WTC11 (cell line): ENCODE data around the gene STAMBP. TPM values are rescaled to one million over a fixed set of nuclear protein-coding genes. Genes with fewer than 3 reads are reported as not detected.

ENCODE experiments used
- ATAC-seq: fragments of 200-7000 bp; cut with Tn5 transposase; 2 replicates; pipeline ENCODE4 v1.10.0; 2021; ENCODE audit warnings: mild to moderate bottlenecking, moderate library complexity
- CTCF ChIA-PET: fragments of 300-600 bp; sonication (Branson Sonifier 250); formaldehyde crosslinking; loops from one replicate; lab custom pipeline; 2021; ENCODE audit warnings: antibody characterized with exemption; lab: Charles Lee
- POLR2A ChIA-PET: fragments of 350-600 bp; sonication (Branson Sonifier 250); formaldehyde crosslinking; loops from one replicate; lab custom pipeline; 2021; ENCODE audit warnings: antibody characterized with exemption; lab: Charles Lee
- DNase-seq: peaks from one replicate; pipeline ENCODE4 v3.0.0; 2021; ENCODE audit warnings: low spot score
- H3K27ac Mint-ChIP-seq: 2 replicates; pipeline ENCODE4 v1.8.0; 2021; ENCODE audit warnings: mixed read lengths
- H3K27me3 Mint-ChIP-seq: 2 replicates; pipeline ENCODE4 v1.8.0; 2021; ENCODE audit warnings: low read depth, mild to moderate bottlenecking, moderate library complexity, mixed read lengths
- H3K36me3 Mint-ChIP-seq: 2 replicates; pipeline ENCODE4 v1.8.0; 2021; ENCODE audit warnings: mixed read lengths
- H3K4me1 Mint-ChIP-seq: 2 replicates; pipeline ENCODE4 v1.8.0; 2022; ENCODE audit warnings: mixed read lengths
- H3K4me3 Mint-ChIP-seq: 2 replicates; pipeline ENCODE4 v1.8.0; 2021; ENCODE audit warnings: mild to moderate bottlenecking, moderate library complexity, mixed read lengths
- H3K9me3 Mint-ChIP-seq: 2 replicates; pipeline ENCODE4 v1.8.0; 2021; ENCODE audit warnings: mixed read lengths
- AFF4 ChIP-seq: sonication (generic); formaldehyde crosslinking; IDR thresholded peaks from 2 replicates; pipeline ENCODE4 v1.8.1; 2023; ENCODE audit warnings: mild to moderate bottlenecking, missing genetic modification reagents, borderline replicate concordance
- ARID4B ChIP-seq: sonication (generic); formaldehyde crosslinking; IDR thresholded peaks from 2 replicates; pipeline ENCODE4 v1.8.0; 2023; ENCODE audit warnings: missing genetic modification reagents, mild to moderate bottlenecking, borderline replicate concordance
- ESRRA ChIP-seq: sonication (generic); formaldehyde crosslinking; IDR thresholded peaks from 2 replicates; pipeline ENCODE4 v1.8.1; 2022; ENCODE audit warnings: mild to moderate bottlenecking, missing genetic modification reagents, borderline replicate concordance
- JAZF1 ChIP-seq: fragments of 250-450 bp; sonication (Bioruptor Pico); IDR thresholded peaks from 2 replicates; pipeline ENCODE4 v1.9.0; 2021; ENCODE audit warnings: moderate library complexity, mild to moderate bottlenecking, inconsistent platforms
- KAT7 ChIP-seq: sonication (generic); formaldehyde crosslinking; IDR thresholded peaks from 2 replicates; pipeline ENCODE4 v1.8.1; 2023; ENCODE audit warnings: missing genetic modification reagents, mild to moderate bottlenecking, borderline replicate concordance
- NFE2L1 ChIP-seq: sonication (generic); formaldehyde crosslinking; IDR thresholded peaks from 2 replicates; pipeline ENCODE4 v1.8.1; 2023; ENCODE audit warnings: missing genetic modification reagents
- NFYB ChIP-seq: sonication (generic); formaldehyde crosslinking; conservative IDR thresholded peaks from 2 replicates; pipeline ENCODE4 v1.8.0; 2022; ENCODE audit warnings: low read depth, missing genetic modification reagents
- NR2C2 ChIP-seq: sonication (generic); formaldehyde crosslinking; IDR thresholded peaks from 2 replicates; pipeline ENCODE4 v1.8.0; 2022; ENCODE audit warnings: mild to moderate bottlenecking, missing genetic modification reagents
- SMAD3 ChIP-seq: sonication (generic); formaldehyde crosslinking; IDR thresholded peaks from 2 replicates; pipeline ENCODE4 v1.8.0; 2022; ENCODE audit warnings: missing genetic modification reagents, mild to moderate bottlenecking, borderline replicate concordance
- SMAD4 ChIP-seq: sonication (generic); formaldehyde crosslinking; IDR thresholded peaks from 2 replicates; pipeline ENCODE4 v1.8.0; 2022; ENCODE audit warnings: mild to moderate bottlenecking, missing genetic modification reagents
- SP1 ChIP-seq: sonication (generic); formaldehyde crosslinking; conservative IDR thresholded peaks from 2 replicates; pipeline ENCODE4 v1.8.1; 2022; ENCODE audit warnings: missing genetic modification reagents
- TEAD1 ChIP-seq: sonication (generic); formaldehyde crosslinking; IDR thresholded peaks from 2 replicates; pipeline ENCODE4 v1.8.0; 2022; ENCODE audit warnings: mild to moderate bottlenecking, missing genetic modification reagents
- TEAD4 ChIP-seq: sonication (generic); formaldehyde crosslinking; IDR thresholded peaks from 2 replicates; pipeline ENCODE4 v1.8.0; 2022; ENCODE audit warnings: mild to moderate bottlenecking, missing genetic modification reagents
- USF2 ChIP-seq: sonication (generic); formaldehyde crosslinking; IDR thresholded peaks from 2 replicates; pipeline ENCODE4 v1.8.1; 2023; ENCODE audit warnings: mild to moderate bottlenecking, missing genetic modification reagents, moderate library complexity
- ZNF138 ChIP-seq: sonication (generic); formaldehyde crosslinking; conservative IDR thresholded peaks from 2 replicates; pipeline ENCODE4 v1.8.1; 2022; ENCODE audit warnings: mild to moderate bottlenecking, moderate library complexity, missing genetic modification reagents
- ZNF219 ChIP-seq: sonication (generic); formaldehyde crosslinking; IDR thresholded peaks from 2 replicates; pipeline ENCODE4 v1.8.0; 2023; ENCODE audit warnings: missing genetic modification reagents, mild to moderate bottlenecking, borderline replicate concordance
- ZNF671 ChIP-seq: fragments of 250-450 bp; sonication (Bioruptor Pico); IDR thresholded peaks from 2 replicates; pipeline ENCODE4 v1.8.0; 2021; ENCODE audit warnings: mild to moderate bottlenecking
- total RNA-seq: library from RNA; stranded (reverse); gene quantifications from 3 replicates; pipeline ENCODE4 v1.2.3, GENCODE V29; 2021
- TF ChIP-seq, protein P1 (sequence below): sonication (generic); formaldehyde crosslinking; IDR thresholded peaks from 2 replicates; pipeline ENCODE4 v1.8.1; 2022; ENCODE audit warnings: low read depth, mild to moderate bottlenecking, moderate library complexity, missing genetic modification reagents, borderline replicate concordance

Gene STAMBP
- total RNA-seq, 1 experiment from 2014 or later, result 40.9 TPM

GRCh38 chr2:73895473-73895872 is 66.7 kb downstream of the STAMBP start:
- ATAC-seq (no peak), DNase-seq (no peak)
- ChIA-PET POLR2A (no interaction called here), CTCF (interaction anchor here (0.7 kb wide), 1 partner anchor 1357 kb away, joined by 3 read pairs; no protein-coding TSS in a partner anchor)
- Mint-ChIP-seq H3K4me3 (no peak overlapping the region), H3K27me3 (no peaks in the 10 kb centered on the region), H3K36me3 (no peaks in the 10 kb centered on the region), H3K27ac (no peak overlapping the region), H3K4me1 (no peaks in the 10 kb centered on the region), H3K9me3 (no peaks in the 10 kb centered on the region)
- TF ChIP-seq ESRRA (CRISPR knock-in tag), result no peak
- TF ChIP-seq ZNF138 (CRISPR knock-in tag), result no peak
- TF ChIP-seq ZNF219 (CRISPR knock-in tag), result no peak
- TF ChIP-seq USF2 (CRISPR knock-in tag), result no peak
- TF ChIP-seq SMAD3, result no peak
- no peak for TF ChIP-seq KAT7 (CRISPR knock-in tag)
- TF ChIP-seq SMAD4 (CRISPR knock-in tag), result no peak
- TF ChIP-seq AFF4 (CRISPR knock-in tag), result no peak
- no peak for TF ChIP-seq NFYB
- TF ChIP-seq NFE2L1 (CRISPR knock-in tag), result no peak
- TF ChIP-seq ZNF671 (CRISPR knock-in tag), result no peak
- no peak for TF ChIP-seq TEAD4 (CRISPR knock-in tag)
- TF ChIP-seq, protein P1, sequence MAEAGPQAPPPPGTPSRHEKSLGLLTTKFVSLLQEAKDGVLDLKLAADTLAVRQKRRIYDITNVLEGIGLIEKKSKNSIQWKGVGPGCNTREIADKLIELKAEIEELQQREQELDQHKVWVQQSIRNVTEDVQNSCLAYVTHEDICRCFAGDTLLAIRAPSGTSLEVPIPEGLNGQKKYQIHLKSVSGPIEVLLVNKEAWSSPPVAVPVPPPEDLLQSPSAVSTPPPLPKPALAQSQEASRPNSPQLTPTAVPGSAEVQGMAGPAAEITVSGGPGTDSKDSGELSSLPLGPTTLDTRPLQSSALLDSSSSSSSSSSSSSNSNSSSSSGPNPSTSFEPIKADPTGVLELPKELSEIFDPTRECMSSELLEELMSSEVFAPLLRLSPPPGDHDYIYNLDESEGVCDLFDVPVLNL, result no peak
- TF ChIP-seq TEAD1 (CRISPR knock-in tag), result no peak

DNA sequence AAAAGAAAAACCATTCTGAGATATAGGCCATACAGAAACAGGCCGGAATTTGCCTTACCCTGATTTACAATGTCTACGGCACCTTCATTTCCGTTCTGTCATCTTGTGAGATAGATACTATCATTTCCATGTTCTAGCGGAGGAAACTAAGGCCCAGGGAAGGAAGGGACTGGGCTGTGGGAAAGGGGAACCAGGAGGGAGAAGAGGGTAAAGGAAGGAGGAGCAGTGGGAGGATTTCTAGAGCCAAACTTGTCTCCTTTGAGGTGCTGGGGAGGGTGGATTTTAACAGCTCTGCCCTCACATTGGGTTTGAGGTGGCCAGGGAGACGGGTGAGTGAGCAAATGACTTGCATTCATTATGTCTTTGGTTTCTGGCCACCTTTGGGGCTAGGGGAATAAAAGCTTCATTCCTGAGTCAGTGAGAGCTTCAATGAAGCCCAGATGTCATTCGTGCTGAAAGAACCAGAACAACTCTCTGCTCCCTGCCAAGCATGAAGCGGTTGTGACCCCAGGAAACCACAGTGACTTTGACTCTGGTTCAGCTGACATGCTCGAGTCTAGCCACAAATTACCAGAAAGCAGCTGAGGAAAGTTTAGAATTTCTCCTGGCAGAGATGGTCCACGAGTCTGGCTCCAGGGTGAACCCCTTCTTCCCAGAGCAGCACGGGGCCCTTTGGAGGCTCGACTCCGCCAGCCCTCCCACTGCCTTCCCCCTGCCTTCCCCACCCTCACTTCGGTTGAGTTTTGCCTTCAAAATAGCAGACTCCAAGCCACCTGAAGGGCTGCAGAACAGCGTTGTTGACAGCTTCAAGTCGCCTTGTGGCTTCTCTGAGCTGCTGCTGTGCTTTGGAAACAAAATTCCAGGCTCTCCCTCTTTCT is 67.8 kb downstream of the STAMBP start:
- CTCF ChIA-PET, result interaction anchor here (0.6 to 1.3 kb wide), 3 partner anchors 11 to 1356 kb away, joined by 3 to 5 read pairs (median 4); no protein-coding TSS in a partner anchor
- H3K9me3 Mint-ChIP-seq, result no peaks in the 10 kb centered on the region
- no peaks in the 10 kb centered on the region for H3K36me3 Mint-ChIP-seq
- ATAC-seq, result no peak
- no peak overlapping the region for H3K4me3 Mint-ChIP-seq
- H3K4me1 Mint-ChIP-seq, result no peaks in the 10 kb centered on the region
- no peak for DNase-seq
- H3K27ac Mint-ChIP-seq, result no peak overlapping the region
- H3K27me3 Mint-ChIP-seq, result no peaks in the 10 kb centered on the region
- POLR2A ChIA-PET, result interaction anchor here (0.7 kb wide), 1 partner anchor 1651 kb away, joined by 3 read pairs; no protein-coding TSS in a partner anchor
- no peak for TF ChIP-seq NFE2L1 (CRISPR knock-in tag)
- no peak for TF ChIP-seq SP1 (CRISPR knock-in tag)
- TF ChIP-seq USF2 (CRISPR knock-in tag), result no peak
- no peak for TF ChIP-seq NR2C2 (CRISPR knock-in tag)
- no peak for TF ChIP-seq AFF4 (CRISPR knock-in tag)
- TF ChIP-seq ZNF138 (CRISPR knock-in tag), result no peak
- TF ChIP-seq ARID4B (CRISPR knock-in tag), result no peak
- no peak for TF ChIP-seq JAZF1
